Fibroblast of skin of left quadriceps (primary cell): ENCODE data around the gene AGTRAP.

Source experiments
- DNase-seq, 2 experiments: peaks; one replicate each; pipeline ENCODE4 v3.0.0-alpha.2; 2013; ENCODE audit warnings: low read depth in 2 of 2

AGTRAP gene

GRCh38 chr1:11735531-11735853 is 444 bp upstream of the AGTRAP start:
- DNase-seq: no peak

- no peak for DNase-seq
Observed at GRCh38 chr1:11736746-11737639, 1.1 kb downstream of the AGTRAP start.

- no peak for DNase-seq
Observed at GRCh38 chr1:11738096-11738495, 2.2 kb downstream of the AGTRAP start.

GRCh38 chr1:11738783-11739182 is 2.8 kb downstream of the AGTRAP start:
- DNase-seq: no peak

- DNase-seq: no peak
Observed at GRCh38 chr1:11740258-11741192, 4.6 kb downstream of the AGTRAP start.

- no peak for DNase-seq
Observed at GRCh38 chr1:11741482-11741881, 5.5 kb downstream of the AGTRAP start.

GRCh38 chr1:11741919-11742558 is 6.1 kb downstream of the AGTRAP start:
- DNase-seq: no peak

GRCh38 chr1:11744287-11744686 is 8.4 kb downstream of the AGTRAP start:
- no peak for DNase-seq

- no peak for DNase-seq
Observed at GRCh38 chr1:11746092-11746491, 10.2 kb downstream of the AGTRAP start.

- DNase-seq: no peak
Observed at GRCh38 chr1:11746795-11747487, 11.0 kb downstream of the AGTRAP start.

GRCh38 chr1:11748294-11749202 is 12.6 kb downstream of the AGTRAP start:
- DNase-seq: no peak

GRCh38 chr1:11749203-11749689 is 13.3 kb downstream of the AGTRAP start:
- no peak for DNase-seq

GRCh38 chr1:11749996-11750395 is 14.1 kb downstream of the AGTRAP start:
- no peak for DNase-seq

- DNase-seq: no peak
Observed at GRCh38 chr1:11751087-11751486, 15.2 kb downstream of the AGTRAP start.

GRCh38 chr1:11752359-11753088 is 16.6 kb downstream of the AGTRAP start:
- no peak for DNase-seq

GRCh38 chr1:11753555-11754208 is 17.7 kb downstream of the AGTRAP start:
- no peak for DNase-seq

- DNase-seq: no peak
Observed at GRCh38 chr1:11757047-11757446, 21.1 kb downstream of the AGTRAP start.

- no peak for DNase-seq
Observed at GRCh38 chr1:11759791-11760190, 23.9 kb downstream of the AGTRAP start.

- DNase-seq: no peak
Observed at GRCh38 chr1:11761285-11761684, 25.3 kb downstream of the AGTRAP start.
